ENCODE results near the gene RASAL2. TPM values are rescaled to one million over a fixed set of nuclear protein-coding genes. Genes with fewer than 3 reads are reported as not detected.

RASAL2 gene
- total and polyA plus RNA-seq, 11 donors = 6.2 to 112 (median 39.9) TPM

GRCh38 chr1:178209935-178210334 is 116.0 kb downstream of the RASAL2 start:
- WGBS, 4 donors = 95 to 99% (median 97%) methylated on average over 1 of the region's 1 CpG
- ATAC-seq (no peak), DNase-seq (no peak)
- Histone ChIP-seq H3K9me3 (peaks cover 0 to 49% (median 22%) of the 10 kb centered on the region in 12 donors), H3K36me3 (peaks cover 0 to 10% (median 0%) of the 10 kb centered on the region in 9 donors), H3K4me3 (no peak overlapping the region), H3K27ac (no peak overlapping the region), H3K4me1 (no peaks in the 10 kb centered on the region), H3K27me3 (no peaks in the 10 kb centered on the region)
- TF ChIP-seq POLR2A (IDR thresholded peaks at IDR 0.05) = no peak
- TF ChIP-seq CTCF (IDR thresholded peaks at IDR 0.05) = no peak
- intact Hi-C loops (cut with DNase I) = no loop called here

- no peak for DNase-seq
- Histone ChIP-seq H3K4me3 (no peak overlapping the region), H3K9me3 (no peaks in the 10 kb centered on the region), H3K27ac (no peak overlapping the region), H3K27me3 (no peaks in the 10 kb centered on the region), H3K36me3 (peaks cover 0 to 6% (median 0%) of the 10 kb centered on the region in 9 donors), H3K4me1 (peaks cover 0 to 6% (median 0%) of the 10 kb centered on the region in 12 donors)
- intact Hi-C loops (cut with DNase I) = no loop called here
- TF ChIP-seq POLR2A (IDR thresholded peaks at IDR 0.05) = no peak
- no peak for TF ChIP-seq CTCF (IDR thresholded peaks at IDR 0.05)
- 90 to 93% (median 93%) methylated on average over 6 of the region's 6 CpGs for WGBS, 4 donors
- no peak for ATAC-seq
Observed at GRCh38 chr1:178218550-178218949, 124.6 kb downstream of the RASAL2 start.

GRCh38 chr1:178220094-178220493 is 126.2 kb downstream of the RASAL2 start:
- DNase-seq (no peak), ATAC-seq (no peak)
- no peaks in the 10 kb centered on the region for H3K36me3 ChIP-seq
- intact Hi-C loops (cut with DNase I) = no loop called here
- H3K4me1 ChIP-seq = peaks cover 0 to 18% (median 5%) of the 10 kb centered on the region in 12 donors
- no peak overlapping the region for H3K27ac ChIP-seq
- TF ChIP-seq POLR2A (IDR thresholded peaks at IDR 0.05) (no peak), CTCF (IDR thresholded peaks at IDR 0.05) (no peak)
- 94 to 100% (median 96%) methylated on average over 1 of the region's 1 CpG for WGBS, 4 donors
- no peak overlapping the region for H3K4me3 ChIP-seq
- no peaks in the 10 kb centered on the region for H3K9me3 ChIP-seq
- no peaks in the 10 kb centered on the region for H3K27me3 ChIP-seq

- intact Hi-C loops (cut with DNase I) = no loop called here
- H3K36me3 ChIP-seq = no peaks in the 10 kb centered on the region
- TF ChIP-seq CTCF (IDR thresholded peaks at IDR 0.05) (no peak), POLR2A (IDR thresholded peaks at IDR 0.05) (no peak)
Observed at GRCh38 chr1:178223289-178223688, 129.4 kb downstream of the RASAL2 start.

More at GRCh38 chr1:178223289-178223688, 129.4 kb downstream of the RASAL2 start:
- ATAC-seq (no peak), DNase-seq (no peak)
- Histone ChIP-seq H3K27me3 (no peaks in the 10 kb centered on the region), H3K9me3 (no peaks in the 10 kb centered on the region), H3K27ac (no peak overlapping the region), H3K4me1 (peaks cover 0 to 19% (median 5%) of the 10 kb centered on the region in 12 donors), H3K4me3 (no peak overlapping the region)
- WGBS, 4 donors = 67 to 81% (median 74%) methylated on average over 1 of the region's 1 CpG
